Fibroblast of skin of abdomen (primary cell): Measurements from ENCODE around the gene FBXO41.
"Not testable (repeated sequence)": the region's sequence is repeated elsewhere in the genome, so short reads cannot be mapped to it uniquely, and the experiment has no call there.

Source experiments
- DNase-seq: peaks from one replicate; pipeline ENCODE4 v3.0.0-alpha.2; 2013

Gene FBXO41

DNA sequence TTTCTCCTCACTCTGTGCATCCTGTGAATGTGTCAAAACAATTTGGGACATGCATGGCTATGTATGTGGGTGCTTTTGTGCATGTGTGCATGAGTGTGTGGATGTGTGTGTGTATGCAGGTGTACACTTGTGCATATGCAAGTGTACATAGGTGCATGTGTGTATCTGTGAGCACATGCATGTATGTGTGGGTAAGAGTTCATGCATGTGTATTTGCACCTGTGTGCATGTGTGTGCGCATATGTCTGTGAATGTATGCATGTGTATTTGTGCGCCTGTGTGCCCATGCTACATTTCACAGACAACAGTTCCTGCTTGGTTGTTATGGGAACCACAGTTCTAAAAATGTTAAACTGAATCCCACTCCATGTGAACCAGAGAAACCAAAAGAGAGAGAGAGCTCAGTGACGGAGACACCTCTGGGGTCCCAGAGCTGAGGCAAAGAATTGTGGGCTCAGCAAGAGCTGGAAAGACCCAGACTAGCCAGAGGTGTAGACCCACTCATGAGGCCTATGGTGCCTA is 1.9 kb upstream of the FBXO41 start:
- no peak for DNase-seq

- DNase-seq: no peak
These were observed 971 bp upstream of the FBXO41 start for GRCh38 chr2:73285159-73285739.

GRCh38 chr2:73283545-73284295 is 558 bp downstream of the FBXO41 start:
- DNase-seq: no peak

GRCh38 chr2:73282924-73283544 is 1.2 kb downstream of the FBXO41 start:
- no peak for DNase-seq

DNA sequence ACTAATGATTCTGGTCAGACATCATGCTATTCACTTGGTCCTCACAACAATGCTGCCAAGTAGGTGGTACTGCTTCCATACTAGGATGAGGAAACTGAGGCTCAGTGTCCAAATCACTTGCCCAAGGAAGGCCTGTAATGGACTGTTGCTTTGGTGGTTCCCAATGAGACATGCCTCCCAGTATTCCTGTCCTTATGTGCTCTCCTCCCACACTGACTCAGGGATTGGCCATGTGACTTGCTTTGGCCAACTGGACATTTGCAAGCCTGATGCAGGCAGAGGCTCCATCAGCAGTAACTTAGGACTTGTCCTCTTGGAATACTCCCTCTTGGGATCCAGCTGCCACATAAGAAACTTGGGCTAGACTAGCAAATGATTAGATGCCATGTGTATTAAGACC is 3.0 kb downstream of the FBXO41 start:
- no peak for DNase-seq

DNA sequence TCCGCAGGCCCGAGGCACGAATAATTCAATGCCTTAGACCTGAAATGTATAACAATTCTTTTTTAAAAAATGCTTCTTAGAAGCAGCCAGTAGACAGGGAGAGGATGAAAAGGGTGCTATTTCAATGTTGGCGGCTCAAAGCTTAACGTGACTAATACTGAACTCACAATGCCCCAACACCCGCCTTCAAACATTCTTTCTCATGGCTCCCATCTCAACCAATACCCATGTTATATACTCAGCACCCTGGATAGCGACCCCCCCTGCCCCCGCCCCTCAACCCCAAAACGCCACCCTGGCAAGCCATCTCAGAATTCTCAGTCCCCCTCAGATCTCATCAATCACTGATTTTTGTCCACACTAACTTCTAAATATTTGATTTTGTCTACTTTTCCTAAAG is 4.4 kb downstream of the FBXO41 start:
- DNase-seq: no peak

DNA sequence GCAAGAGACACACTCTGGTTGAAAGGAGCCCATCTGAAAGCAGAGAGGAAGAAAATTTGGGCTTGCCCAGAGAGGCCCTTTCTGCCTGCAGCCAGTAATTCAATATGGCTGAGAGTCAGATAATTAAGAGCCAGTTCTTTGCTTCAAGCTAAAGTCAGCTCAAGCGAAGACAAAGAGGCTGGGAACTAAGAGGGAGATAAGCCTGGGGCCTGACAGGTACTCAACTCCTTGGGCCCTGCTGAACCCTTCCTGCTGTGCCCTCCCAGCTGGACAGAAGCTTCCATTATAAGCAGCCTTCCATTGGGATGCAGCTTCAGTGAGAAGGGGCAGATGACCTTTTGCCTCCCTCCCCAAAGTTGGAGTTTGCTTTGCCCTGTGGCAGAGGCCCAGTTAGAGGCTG is 12.0 kb downstream of the FBXO41 start:
- no peak for DNase-seq

GRCh38 chr2:73269686-73270465 is 14.4 kb downstream of the FBXO41 start:
- DNase-seq: no peak

DNA sequence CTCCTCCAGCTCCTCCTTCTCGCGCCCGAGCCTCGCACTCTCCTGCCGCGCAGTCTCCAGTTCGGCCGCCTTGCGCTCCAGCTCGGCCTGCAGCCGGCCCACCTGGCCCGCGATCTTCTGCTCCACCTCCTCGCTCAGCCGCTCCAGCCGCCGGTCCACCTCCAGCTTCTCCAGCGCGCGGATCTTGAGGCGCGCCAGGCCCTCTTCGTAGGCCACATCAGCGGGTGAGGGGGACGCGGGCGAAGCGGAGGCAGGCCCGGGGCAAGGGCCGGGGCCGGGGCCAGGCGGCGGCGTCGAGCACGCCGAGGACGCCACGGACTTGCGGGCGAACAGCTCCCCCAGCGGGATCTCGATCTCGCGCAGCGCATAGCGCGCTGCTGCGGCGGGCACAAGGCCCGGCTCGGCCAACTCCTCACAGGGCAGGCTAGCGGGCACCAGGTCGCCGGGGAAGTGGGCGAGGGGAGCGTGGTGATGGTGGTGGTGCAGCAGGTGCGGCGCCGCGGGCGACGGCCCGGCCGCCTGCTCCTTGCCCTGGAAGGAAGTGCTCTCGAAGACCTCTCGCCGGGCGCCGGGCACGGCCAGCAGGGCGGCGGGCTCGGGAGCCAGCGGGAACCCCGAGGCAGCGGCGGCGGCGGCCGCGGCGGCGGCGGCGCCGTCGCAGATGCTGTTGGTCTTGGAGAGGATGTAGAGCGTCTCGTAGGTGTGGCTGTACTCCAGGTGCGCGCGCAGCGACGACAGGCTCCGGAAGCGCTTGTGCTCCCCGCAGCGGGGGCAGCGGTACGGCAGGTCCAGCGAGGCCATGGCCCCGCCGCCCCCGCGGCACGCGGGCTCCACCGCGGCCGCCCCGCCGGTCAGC is 15.2 kb downstream of the FBXO41 start:
- no peak for DNase-seq

DNA sequence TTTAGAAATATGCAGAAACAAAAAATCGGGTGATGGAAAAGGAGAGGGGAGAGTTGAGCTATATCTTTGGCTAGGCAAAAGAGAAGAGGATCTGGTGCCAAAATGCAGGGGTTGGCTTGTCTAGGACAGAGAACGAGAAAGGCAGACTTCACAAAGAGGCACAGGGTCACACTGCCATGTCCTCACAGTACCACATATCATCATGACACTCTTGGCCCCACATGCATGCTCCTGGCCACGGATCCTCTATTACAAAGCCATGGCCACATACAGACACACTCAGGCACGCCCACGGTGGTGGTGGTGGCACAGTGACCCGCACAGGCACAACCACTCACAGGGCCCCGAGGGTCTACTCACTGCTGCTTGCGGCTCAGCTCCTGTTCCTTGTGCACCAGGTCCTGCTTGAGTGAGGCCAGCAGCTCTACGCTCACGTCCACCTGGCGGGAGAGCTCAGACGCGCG is 15.9 kb downstream of the FBXO41 start:
- DNase-seq: no peak

DNA sequence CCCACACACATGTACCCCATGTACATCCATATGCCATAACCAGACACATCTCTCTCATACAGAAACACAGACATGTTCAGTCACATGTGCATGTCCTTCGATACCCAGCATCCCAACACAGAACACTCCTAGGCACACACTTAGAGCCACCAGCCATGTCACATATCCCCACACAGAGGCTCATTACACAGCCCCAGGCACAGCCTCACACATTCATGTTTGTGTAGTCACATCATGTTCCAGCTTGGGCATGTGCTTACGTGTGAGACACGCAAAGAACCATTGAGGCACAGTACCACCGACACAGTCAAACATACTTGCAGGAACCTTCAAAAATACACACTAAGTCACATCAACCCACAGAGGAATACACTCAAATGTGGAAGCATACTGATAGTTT is 17.3 kb downstream of the FBXO41 start:
- DNase-seq: no peak

DNA sequence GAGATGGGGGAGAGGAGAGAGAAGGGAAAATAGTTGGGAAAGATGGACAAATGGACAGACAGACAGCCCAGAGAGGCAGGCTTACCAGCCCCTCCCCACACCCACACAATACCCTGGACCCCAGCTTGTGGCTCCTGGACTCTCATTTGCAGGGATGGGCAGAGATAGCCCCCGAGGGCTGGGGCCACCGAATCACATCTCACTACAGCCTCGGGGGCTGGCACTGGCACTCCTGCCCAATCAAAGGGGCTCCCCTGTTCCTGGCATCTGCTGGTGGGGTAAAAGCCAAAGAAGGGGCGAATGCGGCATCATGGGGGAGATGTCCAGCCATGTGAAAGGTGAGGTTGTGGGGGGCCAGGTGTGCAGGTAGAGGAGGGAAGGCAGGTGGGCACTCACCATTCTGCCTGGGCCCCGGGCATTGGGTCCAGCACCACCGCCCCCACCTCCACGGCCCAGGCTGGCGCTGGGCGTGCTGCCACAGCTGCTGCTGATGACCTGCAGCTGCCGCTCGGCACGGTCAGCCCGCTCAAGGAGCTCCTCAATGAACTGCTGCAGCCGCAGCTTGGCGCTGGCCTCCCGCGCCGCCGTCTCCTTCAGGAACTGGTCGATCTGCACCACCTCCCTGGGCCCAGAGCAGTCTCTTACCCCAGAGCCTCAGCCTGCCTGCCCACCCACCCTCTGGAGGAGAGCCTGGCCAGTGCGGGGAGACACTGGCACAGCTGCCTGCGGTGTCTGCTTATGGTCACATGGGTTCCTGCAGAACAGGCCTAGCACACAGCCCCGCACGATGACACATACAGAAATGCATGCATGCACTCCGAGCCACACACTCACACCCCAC is 18.0 kb downstream of the FBXO41 start:
- DNase-seq: peak; percentile 14

DNA sequence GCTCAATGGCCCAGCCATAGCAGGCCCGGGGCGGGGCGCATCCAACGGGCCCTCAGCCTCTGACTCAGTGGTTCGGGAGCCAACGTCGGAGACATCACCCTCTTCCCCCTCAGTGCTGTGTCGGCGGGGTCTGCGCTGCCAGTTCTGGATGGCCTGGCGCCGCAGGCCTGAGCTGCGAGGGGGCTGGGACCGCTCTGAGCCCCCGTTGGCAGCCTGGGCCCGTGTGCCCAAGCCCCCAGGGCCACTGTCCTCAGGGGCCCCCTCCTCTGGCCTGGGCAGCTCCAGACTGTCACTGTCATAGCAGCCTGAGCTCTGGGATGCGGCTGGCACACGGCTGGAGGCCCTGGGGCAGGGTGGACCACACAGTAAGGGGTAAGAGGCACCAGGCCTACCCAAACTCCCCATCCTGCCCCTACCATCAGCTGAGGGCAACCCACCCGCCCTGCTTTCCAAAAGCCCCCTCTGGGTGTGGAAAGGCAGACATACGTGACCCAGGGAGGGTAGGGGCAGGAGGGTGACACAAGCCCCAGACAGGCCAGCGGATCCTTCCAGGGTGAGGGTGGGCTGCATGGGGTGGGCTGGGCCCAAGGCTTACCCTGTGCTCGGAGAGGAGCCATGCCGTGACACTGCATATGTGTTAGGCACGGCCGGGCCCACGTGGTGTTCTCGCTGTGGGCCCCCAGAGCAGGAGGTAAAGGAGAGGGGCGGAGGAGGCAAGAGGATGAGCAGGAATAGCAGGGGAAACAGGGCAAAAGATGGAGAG is 18.8 kb downstream of the FBXO41 start:
- no peak for DNase-seq

- no peak for DNase-seq
These were observed 19.5 kb downstream of the FBXO41 start for GRCh38 chr2:73264783-73265182.

DNA sequence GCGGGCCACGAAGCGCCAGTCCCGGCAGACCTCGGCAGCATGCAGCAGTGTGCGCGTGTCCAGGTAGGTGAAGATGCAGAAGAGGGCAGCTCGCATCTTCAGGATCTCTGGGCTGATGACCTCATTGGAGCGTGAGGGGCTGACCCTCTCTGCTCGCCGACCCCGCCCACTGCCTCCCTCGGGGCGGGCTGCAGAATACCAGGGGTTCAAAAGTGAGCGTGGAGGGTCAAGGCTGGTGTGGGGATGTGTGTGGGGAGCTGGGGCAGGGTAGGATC is 20.0 kb downstream of the FBXO41 start:
- no peak for DNase-seq

GRCh38 chr2:73263540-73264331 is 20.5 kb downstream of the FBXO41 start:
- no peak for DNase-seq

- DNase-seq: not testable (repeated sequence)
These were observed 21.4 kb downstream of the FBXO41 start for GRCh38 chr2:73262691-73263429.

DNA sequence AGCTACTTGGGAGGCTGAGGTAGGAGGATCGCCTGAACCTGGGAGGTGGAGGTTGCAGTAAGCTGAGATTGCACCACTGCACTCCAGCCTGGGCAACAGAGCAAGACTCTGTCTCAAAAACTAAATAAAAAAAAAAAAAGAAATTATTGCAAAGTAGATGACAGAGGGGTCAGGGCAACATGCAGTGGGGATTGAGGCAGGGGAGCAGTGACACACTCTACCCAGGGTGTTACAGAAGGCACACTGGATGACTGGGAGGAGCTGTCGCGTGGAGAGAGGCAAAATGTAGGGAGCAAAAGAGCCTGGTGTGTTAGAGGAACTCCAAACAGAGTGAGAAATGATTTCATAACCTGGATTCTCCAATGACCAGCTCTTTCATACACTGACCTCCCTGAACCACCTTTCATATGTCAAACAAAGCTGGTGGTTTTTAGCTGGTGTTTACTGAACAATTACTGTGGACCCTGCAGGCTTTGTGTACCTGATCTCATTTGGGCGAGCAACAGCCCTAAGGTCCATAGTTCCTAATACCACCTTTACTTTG is 22.1 kb downstream of the FBXO41 start:
- DNase-seq: no peak
